Thoracic aorta (tissue), 2 donors: ENCODE measurements around the gene MYL5. TPM values are rescaled to one million over a fixed set of nuclear protein-coding genes. Genes with fewer than 3 reads are reported as not detected.
"Not testable (repeated sequence)": the region's sequence is repeated elsewhere in the genome, so short reads cannot be mapped to it uniquely, and the experiment has no call there.

ENCODE experiments used
- ATAC-seq: fragments of 150-250 bp; one replicate; pipeline ENCODE4 v1.8.0; 2017; ENCODE audit warnings: low read depth; ENCODE audit not compliant: insufficient number of reproducible peaks, low FRiP score
- DNase-seq: peaks from one replicate; pipeline ENCODE4 v3.0.0-alpha.2; 2020; ENCODE audit warnings: low spot score
- H3K27ac ChIP-seq, 2 donors: fragments of 200-600 bp; sonication (generic); 1 replicate in 1 of 2; 2 replicates in 1 of 2; pipeline ENCODE4 v1.5.1; 2016; ENCODE audit warnings: mild to moderate bottlenecking in 2 of 2, moderate library complexity in 2 of 2
- H3K27me3 ChIP-seq: fragments of 200-600 bp; sonication (generic); replicated peaks from 2 replicates; pipeline ENCODE4 v1.6.0; 2016; ENCODE audit warnings: mild to moderate bottlenecking; ENCODE audit not compliant: insufficient read depth
- H3K36me3 ChIP-seq: fragments of 200-600 bp; sonication (generic); one replicate; pipeline ENCODE4 v1.5.1; 2016
- H3K4me1 ChIP-seq, 2 donors: fragments of 200-600 bp; sonication (generic); 1 replicate in 1 of 2; 2 replicates in 1 of 2; pipeline versions ENCODE4 v1.5.1 to v1.6.0; 2016; ENCODE audit warnings: low read depth in 2 of 2, mild to moderate bottlenecking in 1 of 2; ENCODE audit not compliant: control insufficient read depth in 1 of 2
- H3K4me3 ChIP-seq: fragments of 200-600 bp; sonication (generic); 2 replicates; pipeline ENCODE4 v1.5.1; 2016; ENCODE audit warnings: mild to moderate bottlenecking
- H3K9me3 ChIP-seq: fragments of 200-600 bp; sonication (generic); 2 replicates; pipeline ENCODE4 v1.5.1; 2016
- CTCF ChIP-seq: fragments of 200-600 bp; sonication (generic); IDR thresholded peaks from one replicate; pipeline ENCODE4 v1.5.1; 2019; ENCODE audit warnings: antibody characterized with exemption
- total RNA-seq, 2 donors: library from RNA; depleted of rRNA; stranded (reverse); fragments of >200 nt; gene quantifications; one replicate each; pipeline versions ENCODE4 v1.1.0 to v1.2.3, GENCODE V29; 2016

The MYL5 gene
- total RNA-seq, 2 donors from 2014 or later: 3.8 to 4.9 TPM

- H3K4me1 ChIP-seq: peaks cover 7 to 22% of the 10 kb centered on the region in 2 donors
- DNase-seq (no peak), ATAC-seq (peak; percentile 26)
- no peaks in the 10 kb centered on the region for H3K36me3 ChIP-seq
- no peaks in the 10 kb centered on the region for H3K27me3 ChIP-seq
- TF ChIP-seq CTCF: no peak
- no peaks in the 10 kb centered on the region for H3K9me3 ChIP-seq
- H3K4me3 ChIP-seq: peak within 1 kb of the TSS; percentile 75
- H3K27ac ChIP-seq: peak within 1 kb of the TSS; percentile 53 to 72
These were observed 14.7 kb downstream of the MYL5 start, which contains the start of gene SLC49A3 for GRCh38 chr4:688854-689681. SLC49A3 (minus strand) TSS chr4:689151; CDS start chr4:689127, 24 bp downstream.

DNA sequence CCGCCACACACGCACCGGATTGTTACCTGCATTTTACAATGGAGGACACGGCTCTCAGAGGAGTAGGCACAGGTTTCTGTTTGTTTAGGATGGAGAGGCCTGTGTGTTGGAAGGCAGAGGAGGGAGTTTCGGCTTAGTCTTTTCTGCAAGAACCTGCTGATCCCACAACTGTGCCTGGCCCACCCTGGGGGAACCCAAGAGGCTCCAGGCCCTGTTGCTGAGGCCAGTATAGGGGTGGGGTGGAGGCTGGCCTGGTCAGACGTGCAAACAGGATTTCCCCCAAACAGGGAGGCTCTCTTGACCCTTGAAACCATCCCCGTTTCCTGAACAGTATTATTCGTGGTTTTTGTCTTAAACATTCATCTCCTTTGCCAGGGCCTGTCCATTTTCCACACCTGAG lies 15.4 kb downstream of the MYL5 start:
- peak overlapping the region; percentile 53 to 72 for H3K27ac ChIP-seq
- no peak for TF ChIP-seq CTCF

GRCh38 chr4:692771-693554 lies 18.6 kb downstream of the MYL5 start:
- no peak overlapping the region for H3K27ac ChIP-seq
- DNase-seq (no peak), ATAC-seq (no peak)
- no peaks in the 10 kb centered on the region for H3K27me3 ChIP-seq
- H3K4me3 ChIP-seq: no peak overlapping the region
- TF ChIP-seq CTCF: no peak
- H3K36me3 ChIP-seq: no peaks in the 10 kb centered on the region
- H3K4me1 ChIP-seq: peaks cover 7 to 15% of the 10 kb centered on the region in 2 donors
- no peaks in the 10 kb centered on the region for H3K9me3 ChIP-seq

More for the DNA sequence above, 15.4 kb downstream of the MYL5 start:
- DNase-seq (no peak), ATAC-seq (no peak)
- Histone ChIP-seq H3K27me3 (no peaks in the 10 kb centered on the region), H3K4me1 (peaks cover 7 to 22% of the 10 kb centered on the region in 2 donors), H3K36me3 (no peaks in the 10 kb centered on the region), H3K9me3 (no peaks in the 10 kb centered on the region), H3K4me3 (peak overlapping the region; percentile 75)

- not testable (repeated sequence) for H3K4me3 ChIP-seq, DNase-seq, H3K27me3 ChIP-seq, H3K4me1 ChIP-seq, H3K36me3 ChIP-seq, H3K9me3 ChIP-seq, H3K27ac ChIP-seq, ATAC-seq
These were observed 20.1 kb downstream of the MYL5 start for GRCh38 chr4:694341-694940.

DNA sequence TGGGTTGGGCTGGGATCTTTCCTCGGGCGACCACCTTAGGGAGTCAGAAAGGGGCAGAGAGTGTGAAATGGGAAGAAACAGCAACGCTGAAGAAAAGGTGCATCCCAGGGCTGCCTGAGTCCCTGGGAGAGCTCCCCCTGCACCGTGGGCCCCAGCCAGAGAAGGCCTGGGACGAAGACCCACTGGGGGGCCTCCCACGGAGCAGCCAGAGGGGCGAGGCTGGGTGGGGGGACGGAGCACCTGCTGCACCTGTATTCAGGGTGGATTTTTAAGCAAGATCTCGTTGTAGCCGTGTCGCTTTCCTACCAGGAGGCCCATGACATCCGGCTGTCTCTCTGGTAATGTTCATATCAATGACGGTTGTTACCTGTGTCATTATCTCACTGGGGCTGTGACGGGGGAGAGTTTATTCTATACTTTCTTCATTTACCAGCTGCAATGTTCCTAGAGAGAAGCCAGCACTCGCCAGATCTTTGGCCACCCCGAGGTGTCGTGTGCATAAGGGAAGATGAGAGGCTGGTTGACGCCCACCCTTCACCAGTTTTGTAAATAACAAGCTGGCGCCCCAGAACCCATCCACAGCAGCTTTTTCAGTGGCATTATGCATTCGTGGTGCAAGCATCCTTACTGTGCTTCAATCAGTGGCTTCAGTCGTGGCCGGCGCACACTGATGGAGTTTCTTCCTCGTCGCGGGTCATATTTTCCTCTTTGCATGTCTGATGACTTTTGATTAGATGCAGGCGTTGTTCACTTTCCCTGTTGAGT lies 25.7 kb downstream of the MYL5 start:
- ATAC-seq (no peak), DNase-seq (no peak)
- Histone ChIP-seq H3K27me3 (no peaks in the 10 kb centered on the region), H3K9me3 (no peaks in the 10 kb centered on the region), H3K36me3 (no peaks in the 10 kb centered on the region), H3K4me3 (no peak overlapping the region), H3K27ac (no peak overlapping the region), H3K4me1 (peaks cover 0 to under 1% of the 10 kb centered on the region in 2 donors)
- no peak for TF ChIP-seq CTCF
